Sciatic nerve (tissue), 2 donors: Measurements from ENCODE around the gene RMI1. TPM values are rescaled to one million over a fixed set of nuclear protein-coding genes. Genes with fewer than 3 reads are reported as not detected.
A peak's percentile ranks its signal among the peaks of the same experiment; 100 is the strongest.
"Not testable (repeated sequence)": the region's sequence is repeated elsewhere in the genome, so short reads cannot be mapped to it uniquely, and the experiment has no call there.

Source experiments
- ATAC-seq: fragments of 200-7000 bp; cut with Tn5 transposase; one replicate; pipeline ENCODE4 v1.9.1; 2020; ENCODE audit warnings: mild to moderate bottlenecking, moderate library complexity
- DNase-seq: peaks from one replicate; pipeline ENCODE4 v3.0.0-alpha.2; 2020; ENCODE audit warnings: low spot score
- intact Hi-C: fragments of 100-400 bp; cut with DNase I; formaldehyde crosslinking; loops from one replicate; pipeline ENCODE4 v1.14.2; 2022
- total RNA-seq: library from RNA; stranded (reverse); fragmentation: NEBNext Ultra II Directional; extraction: Animal tissue kit (Norgen Biotek cat#: 25700); gene quantifications from one replicate; pipeline ENCODE4 v1.2.1, GENCODE V29; 2021
- donor health status: DM: no; HTN: no; CAD: no.
- donor health status: DM: no; HTN: no; CAD: no.

RMI1 gene
- total RNA-seq: 5.3 TPM

DNA sequence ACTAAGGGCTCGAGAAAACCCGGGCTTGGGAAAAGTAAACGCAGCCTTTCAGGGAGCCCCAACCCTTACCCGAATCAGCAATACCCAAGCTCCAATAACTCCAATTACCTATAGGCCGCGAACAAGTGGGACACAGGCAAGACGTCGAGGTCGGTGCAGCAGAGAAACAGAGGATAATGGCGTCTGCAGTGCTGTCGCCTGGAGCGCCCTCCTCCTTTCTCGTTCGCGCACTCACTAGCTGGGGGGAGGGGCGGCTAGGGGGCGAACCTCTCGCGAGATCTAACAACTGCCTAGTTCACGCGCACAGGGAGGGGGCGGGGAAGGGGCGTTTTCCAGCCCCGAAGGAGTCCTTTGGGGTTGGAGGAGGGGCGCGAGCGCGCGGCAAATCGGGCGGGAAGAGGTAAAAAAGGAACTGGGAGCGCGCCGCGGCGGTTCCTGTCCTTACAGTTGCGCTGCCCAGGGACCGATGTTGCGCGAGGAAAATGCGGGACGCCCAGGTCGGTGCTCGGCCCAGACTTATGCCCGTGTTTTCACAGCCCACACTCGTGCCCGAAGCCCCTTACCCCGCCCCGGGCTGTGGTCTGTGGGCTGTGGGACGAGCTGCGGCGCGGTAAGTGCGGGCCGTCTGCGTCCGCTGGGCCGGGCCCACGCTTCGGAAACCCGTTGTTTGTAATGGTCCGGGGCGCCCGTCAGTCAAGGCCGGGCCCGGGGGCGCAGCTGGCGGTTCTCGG lies at the start of gene RMI1:
TSS of gene RMI1 (plus strand) at position 411 of the 731 bp plus-strand sequence. CDS start 20,182 bp downstream, outside the sequence.
- intact Hi-C loops: no loop called here
- ATAC-seq: peak; percentile 97
- peak; percentile 100 for DNase-seq

DNA sequence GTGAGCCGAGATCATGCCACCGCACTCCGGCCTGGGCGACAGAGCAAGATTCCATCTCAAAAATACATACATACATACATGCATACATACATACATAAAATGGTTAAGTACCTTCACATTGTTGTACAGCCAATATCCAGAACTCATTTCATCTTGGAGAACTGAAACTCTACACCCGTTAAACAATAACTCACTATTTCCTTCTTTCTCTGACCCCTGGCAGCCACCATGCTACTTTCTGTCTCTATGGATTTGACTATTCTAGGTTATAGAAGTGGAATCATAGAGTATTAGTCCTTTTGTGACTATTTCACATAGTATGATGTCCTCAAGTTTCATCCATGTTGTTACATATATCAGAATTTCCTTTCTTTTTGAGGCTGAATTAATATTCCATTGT lies 49.7 kb upstream of the RMI1 start:
- no peak for ATAC-seq
- intact Hi-C loops: no loop called here
- DNase-seq: no peak

GRCh38 chr9:83932011-83932410 lies 48.6 kb upstream of the RMI1 start:
- DNase-seq (no peak), ATAC-seq (no peak)
- intact Hi-C loops: no loop called here

DNA sequence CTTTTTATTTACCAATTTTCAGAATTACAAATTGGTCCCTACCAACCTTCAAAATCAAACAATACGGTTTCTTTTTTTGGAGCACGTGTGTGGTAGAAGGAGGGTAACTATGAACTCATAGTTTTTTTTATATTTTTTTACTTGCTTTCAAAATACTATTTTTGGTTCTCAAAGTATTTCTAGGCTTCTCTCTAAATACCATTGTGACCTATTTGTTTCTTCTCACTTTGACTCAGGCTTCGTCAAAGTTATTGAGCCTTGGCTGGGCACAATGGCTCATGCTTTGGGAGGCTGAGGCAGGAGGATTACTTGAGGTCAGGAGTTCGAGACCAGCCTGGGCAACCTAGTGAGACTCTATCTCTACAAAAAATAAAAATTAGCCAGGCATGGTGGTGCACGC lies 47.8 kb upstream of the RMI1 start:
- ATAC-seq (no peak), DNase-seq (no peak)
- intact Hi-C loops: no loop called here

DNA sequence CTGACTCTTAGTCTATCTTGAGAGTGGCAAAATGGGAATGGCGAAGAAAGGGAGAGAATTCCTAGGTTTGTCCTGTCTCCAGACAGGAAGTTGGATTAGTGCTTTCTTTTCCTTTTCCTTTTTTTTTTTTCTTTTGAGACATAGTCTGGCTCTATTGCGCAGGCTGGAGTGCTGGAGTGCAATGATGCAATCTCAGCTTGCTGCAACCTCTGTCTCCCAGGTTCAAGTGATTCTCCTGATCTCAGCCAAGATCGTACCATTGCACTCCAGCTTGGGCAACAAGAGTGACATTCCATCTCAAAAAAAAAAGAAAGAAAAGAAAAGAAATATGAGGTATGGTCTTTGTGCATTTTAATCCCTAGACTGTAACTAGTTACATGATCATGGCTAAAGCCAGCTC lies 46.8 kb upstream of the RMI1 start:
- DNase-seq: no peak
- intact Hi-C loops: no loop called here
- ATAC-seq: peak; percentile 72

DNA sequence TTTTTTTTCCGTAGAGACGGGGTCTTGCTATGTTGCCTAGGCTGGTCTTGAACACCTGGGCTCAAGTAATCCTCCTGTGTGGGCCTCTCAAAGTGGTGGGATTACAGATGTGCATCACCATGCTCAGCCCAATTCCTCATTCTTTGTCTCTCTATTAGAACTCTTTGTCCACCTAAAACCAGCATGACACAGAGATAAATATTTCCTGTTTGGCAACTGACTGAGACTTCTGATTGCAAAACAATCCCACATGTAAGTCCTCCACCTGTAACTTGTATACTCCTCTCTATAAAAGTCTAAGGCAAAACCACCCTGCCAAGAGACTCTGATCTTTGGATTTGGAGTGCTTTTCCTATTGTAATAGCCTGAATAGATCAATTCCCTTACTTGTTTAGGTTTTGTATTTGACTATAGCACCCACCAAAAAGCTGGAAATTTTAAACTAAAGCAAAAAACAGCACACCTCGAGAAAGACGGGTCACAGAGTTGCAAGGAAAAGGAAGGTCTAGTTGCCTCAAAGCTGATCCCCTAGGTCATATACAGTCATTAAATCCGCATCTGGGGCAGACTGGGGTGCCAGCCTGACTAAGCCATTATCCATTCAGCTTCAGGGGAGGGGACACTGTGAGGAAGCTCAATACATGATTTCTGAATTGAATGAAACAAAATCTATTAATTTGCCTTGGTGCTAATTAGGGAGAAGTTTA lies 45.9 kb upstream of the RMI1 start:
- DNase-seq: no peak
- intact Hi-C loops: no loop called here
- no peak for ATAC-seq

GRCh38 chr9:83935276-83935935 lies 45.2 kb upstream of the RMI1 start:
- intact Hi-C loops: no loop called here
- ATAC-seq: no peak
- DNase-seq: no peak

DNA sequence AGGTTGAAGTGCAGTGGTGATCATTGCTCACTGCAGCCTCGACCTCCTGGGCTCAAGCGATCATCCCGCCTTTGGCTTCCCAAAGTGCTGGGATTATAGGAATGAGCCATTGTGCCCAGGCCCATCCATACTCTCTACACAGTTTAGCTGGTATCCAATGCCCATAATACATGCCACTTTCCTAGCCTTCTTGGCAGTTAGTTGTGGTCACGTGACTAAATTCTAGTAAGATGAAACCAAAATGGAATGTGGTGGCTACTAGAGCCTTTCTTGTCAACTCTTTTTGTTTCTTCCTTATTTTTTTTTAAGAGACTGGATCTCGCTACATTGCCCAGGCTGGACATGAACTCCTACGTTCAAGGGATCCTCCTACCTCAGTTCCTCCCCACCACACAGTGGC lies 44.1 kb upstream of the RMI1 start:
- intact Hi-C loops: loop anchor here (2.0 kb wide), 1 partner anchor 324 kb away; no protein-coding TSS in a partner anchor
- DNase-seq: no peak
- no peak for ATAC-seq

GRCh38 chr9:83937861-83938455 lies 42.6 kb upstream of the RMI1 start:
- no peak for DNase-seq
- intact Hi-C loops: loop anchor here (2.0 kb wide), 1 partner anchor 323 kb away; no protein-coding TSS in a partner anchor
- ATAC-seq: peak; percentile 44

GRCh38 chr9:83940590-83941303 lies 39.9 kb upstream of the RMI1 start:
- DNase-seq (no peak), ATAC-seq (no peak)
- intact Hi-C loops: no loop called here

GRCh38 chr9:83948096-83948495 lies 32.5 kb upstream of the RMI1 start:
- DNase-seq, intact Hi-C loops, ATAC-seq: not testable (repeated sequence)

DNA sequence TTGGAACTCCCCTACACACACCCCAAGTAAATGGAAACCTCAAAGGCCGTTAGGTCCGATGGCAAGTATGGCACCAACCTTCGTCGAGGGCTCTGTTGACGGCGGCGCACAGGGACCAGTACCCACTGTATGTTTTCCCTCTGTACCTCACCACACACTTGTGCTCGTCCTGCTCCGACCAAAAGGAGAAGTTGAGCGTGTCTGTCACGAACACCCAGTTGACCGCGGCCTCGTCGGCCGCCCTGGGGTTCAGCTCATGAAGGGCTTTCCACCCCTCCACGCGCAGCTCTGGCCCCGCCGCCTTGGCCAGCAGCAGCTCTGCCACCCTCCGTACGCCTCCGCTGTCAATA lies 24.5 kb upstream of the RMI1 start:
- ATAC-seq (peak; percentile 71), DNase-seq (peak; percentile 67)

GRCh38 chr9:83956436-83957247 lies 24.0 kb upstream of the RMI1 start:
- intact Hi-C loops: no loop called here
- DNase-seq: peak; percentile 87
- ATAC-seq: peak; percentile 97

More for the DNA sequence above, 24.5 kb upstream of the RMI1 start:
- intact Hi-C loops: no loop called here

DNA sequence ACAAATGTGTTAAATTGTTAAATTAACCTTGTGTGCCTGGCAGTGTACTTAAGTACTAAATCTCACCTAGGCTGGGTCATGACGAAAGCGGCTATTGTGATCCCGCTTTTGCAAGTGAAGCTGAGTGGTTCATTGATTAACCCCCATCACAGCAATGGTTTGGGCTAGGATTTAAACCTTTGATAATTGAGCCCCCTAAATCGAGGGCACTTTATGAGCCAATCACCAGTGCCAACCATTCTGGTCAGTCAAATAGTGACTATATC lies 23.4 kb upstream of the RMI1 start:
- DNase-seq (no peak), ATAC-seq (no peak)
- intact Hi-C loops: no loop called here

GRCh38 chr9:83959061-83959460 lies 21.5 kb upstream of the RMI1 start:
- DNase-seq (no peak), ATAC-seq (no peak)
- intact Hi-C loops: no loop called here

DNA sequence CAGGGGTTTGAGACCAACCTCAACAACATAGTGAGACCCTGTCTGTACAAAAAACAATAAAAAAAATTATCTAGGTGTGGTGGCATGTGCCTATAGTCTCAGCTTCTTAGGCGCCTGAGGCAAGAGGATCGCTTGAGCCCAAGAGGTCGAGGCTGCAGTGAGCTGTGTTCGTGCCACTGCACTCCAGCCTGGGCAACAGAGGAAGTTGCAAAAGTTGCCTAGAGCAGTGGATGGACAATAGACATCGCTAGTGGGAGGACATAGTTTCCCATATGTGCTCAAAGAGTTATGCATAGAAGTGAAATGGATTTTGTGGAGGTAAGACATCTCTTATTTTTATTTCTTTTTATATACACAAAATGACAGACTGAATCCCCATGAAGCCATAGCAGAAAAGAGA lies 19.6 kb upstream of the RMI1 start:
- DNase-seq (no peak), ATAC-seq (no peak)
- intact Hi-C loops: no loop called here

DNA sequence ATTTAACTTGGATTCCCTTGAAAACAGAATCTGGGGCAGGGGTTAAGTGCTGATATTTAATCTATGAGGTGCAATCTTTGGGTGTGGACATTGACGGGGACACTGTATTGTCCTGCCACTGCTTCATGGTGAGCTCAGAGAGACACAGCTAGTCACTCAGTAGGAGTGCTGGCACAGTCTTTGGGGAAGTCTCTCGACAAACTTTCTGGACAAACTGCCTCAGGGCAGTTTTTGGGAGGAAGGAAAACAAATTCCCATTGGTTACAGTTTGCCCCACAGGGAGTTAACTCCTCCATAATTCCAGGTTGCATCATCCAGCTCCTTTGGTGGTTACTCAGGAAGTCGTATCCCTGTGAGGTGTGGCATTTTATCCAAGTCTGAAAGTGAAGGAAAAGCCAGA lies 18.4 kb upstream of the RMI1 start:
- DNase-seq (no peak), ATAC-seq (no peak)
- intact Hi-C loops: no loop called here

DNA sequence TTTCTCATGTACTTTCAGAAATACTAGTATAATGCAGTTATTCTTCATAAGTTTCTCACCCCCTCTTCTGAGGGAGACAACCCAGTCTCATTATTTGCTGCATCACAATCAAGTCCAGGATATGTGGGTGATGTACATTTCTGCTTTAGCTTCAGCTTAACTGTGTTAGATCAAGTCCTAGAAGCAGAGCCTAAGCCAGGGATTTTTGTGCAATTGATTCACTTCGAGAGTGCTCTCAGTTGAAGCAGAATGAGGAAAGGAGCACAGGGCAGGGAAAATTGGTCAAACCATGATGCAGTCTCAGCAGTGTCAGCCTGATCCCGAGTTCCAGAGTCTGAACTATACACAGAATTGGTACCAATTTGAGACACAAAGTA lies 15.6 kb upstream of the RMI1 start:
- DNase-seq (no peak), ATAC-seq (no peak)
- intact Hi-C loops: no loop called here
